IgD-negative memory B cell (primary cell): Measurements from ENCODE around the gene CDYL. TPM values are rescaled to one million over a fixed set of nuclear protein-coding genes. Genes with fewer than 3 reads are reported as not detected.
A peak's percentile ranks its signal among the peaks of the same experiment; 100 is the strongest.

ENCODE experiments used
- H3K27ac Mint-ChIP-seq, 3 donors: one replicate each; pipeline ENCODE4 v1.8.0; 2020 to 2022; ENCODE audit warnings: mild to moderate bottlenecking in 3 of 3, mixed read lengths in 3 of 3, moderate library complexity in 1 of 3
- H3K27me3 Mint-ChIP-seq: one replicate; pipeline ENCODE4 v1.8.0; 2021; ENCODE audit warnings: mixed read lengths
- H3K36me3 Mint-ChIP-seq: one replicate; pipeline ENCODE4 v1.8.0; 2020; ENCODE audit warnings: mild to moderate bottlenecking, mixed read lengths
- H3K4me1 Mint-ChIP-seq, 3 donors: one replicate each; pipeline ENCODE4 v1.8.0; 2020 to 2022; ENCODE audit warnings: mixed read lengths in 3 of 3, mild to moderate bottlenecking in 1 of 3
- H3K4me3 Mint-ChIP-seq, 4 donors: one replicate each; pipeline ENCODE4 v1.8.0; 2020 to 2022; ENCODE audit warnings: mild to moderate bottlenecking in 4 of 4, mixed read lengths in 4 of 4, moderate library complexity in 3 of 4
- H3K9me3 Mint-ChIP-seq, 3 donors: one replicate each; pipeline ENCODE4 v1.8.0; 2020 to 2021; ENCODE audit warnings: mixed read lengths in 3 of 3, mild to moderate bottlenecking in 1 of 3
- polyA plus RNA-seq: library from polyadenylated mRNA; unstranded; fragments of 300-500 nt; fragmentation: Illumina TruSeq; gene quantifications from one replicate; pipeline ENCODE4 v1.2.3, GENCODE V29; 2021

The CDYL gene
- polyA plus RNA-seq, 1 donor from 2014 or later, result 5.3 TPM

- Mint-ChIP-seq H3K4me3 (no peak overlapping the region), H3K4me1 (peaks cover 2 to 23% (median 9%) of the 10 kb centered on the region in 3 donors), H3K36me3 (peaks cover 6% of the 10 kb centered on the region), H3K9me3 (no peaks in the 10 kb centered on the region), H3K27ac (peak overlapping the region in 1 of 3 donors; percentile 8), H3K27me3 (no peaks in the 10 kb centered on the region)
These were observed 140.9 kb downstream of the CDYL start for GRCh38 chr6:4916954-4917561.

GRCh38 chr6:4920914-4921410 lies 144.8 kb downstream of the CDYL start:
- Mint-ChIP-seq H3K36me3 (peaks cover 2% of the 10 kb centered on the region), H3K27ac (peak overlapping the region in 1 of 3 donors; percentile 48), H3K9me3 (peaks cover 0 to 1% (median 0%) of the 10 kb centered on the region in 3 donors), H3K27me3 (no peaks in the 10 kb centered on the region), H3K4me1 (peaks cover 4 to 19% (median 15%) of the 10 kb centered on the region in 3 donors), H3K4me3 (no peak overlapping the region)

GRCh38 chr6:4922488-4923037 lies 146.4 kb downstream of the CDYL start:
- no peaks in the 10 kb centered on the region for H3K27me3 Mint-ChIP-seq
- H3K27ac Mint-ChIP-seq, result no peak overlapping the region
- peaks cover 0 to 1% (median 0%) of the 10 kb centered on the region in 3 donors for H3K9me3 Mint-ChIP-seq
- H3K36me3 Mint-ChIP-seq, result peaks cover 2% of the 10 kb centered on the region
- peaks cover 3 to 11% (median 9%) of the 10 kb centered on the region in 3 donors for H3K4me1 Mint-ChIP-seq
- H3K4me3 Mint-ChIP-seq, result no peak overlapping the region

- Mint-ChIP-seq H3K27ac (peak overlapping the region in 1 of 3 donors; percentile 26), H3K27me3 (no peaks in the 10 kb centered on the region), H3K36me3 (peaks cover 2% of the 10 kb centered on the region), H3K4me1 (peaks cover 3 to 16% (median 9%) of the 10 kb centered on the region in 3 donors), H3K9me3 (peaks cover 0 to 1% (median 0%) of the 10 kb centered on the region in 3 donors), H3K4me3 (peak overlapping the region in 1 of 4 donors; percentile 45)
These were observed 146.9 kb downstream of the CDYL start for GRCh38 chr6:4923081-4923480.

- peaks cover 0 to 1% (median 0%) of the 10 kb centered on the region in 3 donors for H3K9me3 Mint-ChIP-seq
- no peak overlapping the region for H3K4me3 Mint-ChIP-seq
- H3K27ac Mint-ChIP-seq, result peak overlapping the region in 1 of 3 donors; percentile 45
- peaks cover 2% of the 10 kb centered on the region for H3K36me3 Mint-ChIP-seq
- H3K4me1 Mint-ChIP-seq, result peaks cover 6 to 27% (median 15%) of the 10 kb centered on the region in 3 donors
- H3K27me3 Mint-ChIP-seq, result no peaks in the 10 kb centered on the region
These were observed 148.6 kb downstream of the CDYL start for GRCh38 chr6:4924661-4925271.

GRCh38 chr6:4925580-4925979 lies 149.4 kb downstream of the CDYL start:
- Mint-ChIP-seq H3K9me3 (peaks cover 0 to 1% (median 0%) of the 10 kb centered on the region in 3 donors), H3K27ac (no peak overlapping the region), H3K4me1 (peaks cover 7 to 34% (median 15%) of the 10 kb centered on the region in 3 donors), H3K4me3 (no peak overlapping the region), H3K27me3 (no peaks in the 10 kb centered on the region), H3K36me3 (peaks cover 2% of the 10 kb centered on the region)

- peaks cover 0 to 1% (median 0%) of the 10 kb centered on the region in 3 donors for H3K9me3 Mint-ChIP-seq
- H3K4me1 Mint-ChIP-seq, result peaks cover 11 to 40% (median 17%) of the 10 kb centered on the region in 3 donors
- H3K36me3 Mint-ChIP-seq, result peaks cover 6% of the 10 kb centered on the region
- H3K4me3 Mint-ChIP-seq, result no peak overlapping the region
- no peaks in the 10 kb centered on the region for H3K27me3 Mint-ChIP-seq
- H3K27ac Mint-ChIP-seq, result no peak overlapping the region
These were observed 152.2 kb downstream of the CDYL start for GRCh38 chr6:4928426-4928825.

- H3K4me1 Mint-ChIP-seq, result peaks cover 11 to 38% (median 17%) of the 10 kb centered on the region in 3 donors
These were observed 153.0 kb downstream of the CDYL start for GRCh38 chr6:4929097-4929718.

GRCh38 chr6:4930025-4930691 lies 154.0 kb downstream of the CDYL start:
- H3K27me3 Mint-ChIP-seq, result no peaks in the 10 kb centered on the region
- H3K36me3 Mint-ChIP-seq, result peaks cover 6% of the 10 kb centered on the region
- H3K27ac Mint-ChIP-seq, result no peak overlapping the region
- H3K4me3 Mint-ChIP-seq, result no peak overlapping the region
- peaks cover 13 to 33% (median 23%) of the 10 kb centered on the region in 3 donors for H3K4me1 Mint-ChIP-seq
- H3K9me3 Mint-ChIP-seq, result no peaks in the 10 kb centered on the region

More at GRCh38 chr6:4929097-4929718, 153.0 kb downstream of the CDYL start:
- H3K27me3 Mint-ChIP-seq, result no peaks in the 10 kb centered on the region
- no peak overlapping the region for H3K4me3 Mint-ChIP-seq
- peaks cover 6% of the 10 kb centered on the region for H3K36me3 Mint-ChIP-seq
- H3K27ac Mint-ChIP-seq, result peak overlapping the region in 1 of 3 donors; percentile 7
- H3K9me3 Mint-ChIP-seq, result no peaks in the 10 kb centered on the region

- H3K4me3 Mint-ChIP-seq, result no peak overlapping the region
- peak overlapping the region in 2 of 3 donors; percentile 59 to 81 for H3K27ac Mint-ChIP-seq
- no peaks in the 10 kb centered on the region for H3K9me3 Mint-ChIP-seq
- peaks cover 6% of the 10 kb centered on the region for H3K36me3 Mint-ChIP-seq
- peaks cover 19 to 39% (median 30%) of the 10 kb centered on the region in 3 donors for H3K4me1 Mint-ChIP-seq
- H3K27me3 Mint-ChIP-seq, result no peaks in the 10 kb centered on the region
These were observed 155.5 kb downstream of the CDYL start for GRCh38 chr6:4931530-4932227.

- Mint-ChIP-seq H3K27me3 (no peaks in the 10 kb centered on the region), H3K4me1 (peaks cover 19 to 40% (median 30%) of the 10 kb centered on the region in 3 donors), H3K9me3 (no peaks in the 10 kb centered on the region), H3K36me3 (peaks cover 6% of the 10 kb centered on the region), H3K4me3 (no peak overlapping the region), H3K27ac (peak overlapping the region in 1 of 3 donors; percentile 59)
These were observed 156.2 kb downstream of the CDYL start for GRCh38 chr6:4932228-4932903.

- H3K27me3 Mint-ChIP-seq, result no peaks in the 10 kb centered on the region
- no peaks in the 10 kb centered on the region for H3K9me3 Mint-ChIP-seq
- H3K4me3 Mint-ChIP-seq, result no peak overlapping the region
- H3K36me3 Mint-ChIP-seq, result peaks cover 10% of the 10 kb centered on the region
- peak overlapping the region in 1 of 3 donors; percentile 50 for H3K27ac Mint-ChIP-seq
- peaks cover 15 to 24% (median 19%) of the 10 kb centered on the region in 3 donors for H3K4me1 Mint-ChIP-seq
These were observed 159.3 kb downstream of the CDYL start for GRCh38 chr6:4935486-4935885.

GRCh38 chr6:4935975-4936680 lies 159.9 kb downstream of the CDYL start:
- Mint-ChIP-seq H3K27me3 (no peaks in the 10 kb centered on the region), H3K27ac (peak overlapping the region in 1 of 3 donors; percentile 71), H3K9me3 (no peaks in the 10 kb centered on the region), H3K4me1 (peaks cover 12 to 24% (median 15%) of the 10 kb centered on the region in 3 donors), H3K4me3 (no peak overlapping the region), H3K36me3 (peaks cover 10% of the 10 kb centered on the region)
